GM18502 (cell line): Measurements from ENCODE around the gene NPL.

Experiments
- ATAC-seq: cut with Tn5 transposase; IDR thresholded peaks from one replicate; pipeline ENCODE4 v1.9.1; 2021; ENCODE audit warnings: mild to moderate bottlenecking; ENCODE audit not compliant: unreplicated experiment, poor library complexity

Gene NPL

DNA sequence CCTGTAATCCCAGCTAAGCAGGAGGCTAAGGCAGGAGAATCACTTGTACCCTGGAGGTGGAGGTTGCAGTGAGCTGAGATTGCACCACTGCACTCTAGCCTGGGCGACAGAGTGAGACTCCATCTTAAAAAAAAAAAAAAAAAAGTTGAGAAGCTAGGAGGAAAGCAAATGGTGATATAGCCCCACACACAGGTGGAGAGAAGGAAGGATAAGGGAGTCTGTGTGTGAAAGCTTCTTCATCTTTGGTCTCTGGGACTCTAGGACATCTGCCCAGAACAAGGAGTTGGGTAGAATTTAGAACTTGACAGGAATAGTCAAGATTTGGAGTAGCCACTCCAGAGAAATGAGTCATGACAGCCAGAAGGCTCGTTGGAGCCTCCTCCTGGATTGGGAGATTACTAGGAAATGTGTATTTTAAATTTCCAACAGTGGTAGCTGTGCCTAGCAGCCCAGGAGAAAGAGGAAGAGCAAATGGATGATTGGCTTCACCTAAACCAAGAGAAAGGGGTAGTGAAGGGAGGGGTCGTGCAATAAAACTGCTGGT is 19.9 kb downstream of the NPL start:
- no peak for ATAC-seq

GRCh38 chr1:182811975-182812722 is 22.6 kb downstream of the NPL start:
- ATAC-seq, result no peak

GRCh38 chr1:182816863-182817262 is 27.3 kb downstream of the NPL start:
- ATAC-seq, result no peak

GRCh38 chr1:182817802-182818201 is 28.2 kb downstream of the NPL start:
- ATAC-seq, result no peak

DNA sequence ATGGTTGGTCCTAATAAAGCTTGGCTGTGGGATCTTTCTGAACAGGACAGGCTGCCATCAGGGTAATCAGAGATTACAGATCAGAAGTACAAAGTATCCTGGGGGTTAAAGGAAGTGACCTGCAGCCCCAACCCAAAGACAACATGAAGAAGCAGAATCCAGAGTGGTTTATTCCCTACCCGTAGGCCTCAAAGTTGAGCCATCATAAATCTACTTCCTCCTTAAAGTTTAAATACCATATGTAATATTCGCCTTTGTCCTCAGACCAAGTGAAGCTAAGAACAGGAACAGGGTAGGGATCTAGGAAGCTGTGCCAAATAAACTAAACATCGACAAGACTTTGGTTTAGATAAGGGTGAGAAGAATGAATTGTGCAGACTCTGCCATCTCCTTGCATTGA is 33.6 kb downstream of the NPL start:
- no peak for ATAC-seq

- no peak for ATAC-seq
Observed at GRCh38 chr1:182826892-182827291, 37.3 kb downstream of the NPL start.

DNA sequence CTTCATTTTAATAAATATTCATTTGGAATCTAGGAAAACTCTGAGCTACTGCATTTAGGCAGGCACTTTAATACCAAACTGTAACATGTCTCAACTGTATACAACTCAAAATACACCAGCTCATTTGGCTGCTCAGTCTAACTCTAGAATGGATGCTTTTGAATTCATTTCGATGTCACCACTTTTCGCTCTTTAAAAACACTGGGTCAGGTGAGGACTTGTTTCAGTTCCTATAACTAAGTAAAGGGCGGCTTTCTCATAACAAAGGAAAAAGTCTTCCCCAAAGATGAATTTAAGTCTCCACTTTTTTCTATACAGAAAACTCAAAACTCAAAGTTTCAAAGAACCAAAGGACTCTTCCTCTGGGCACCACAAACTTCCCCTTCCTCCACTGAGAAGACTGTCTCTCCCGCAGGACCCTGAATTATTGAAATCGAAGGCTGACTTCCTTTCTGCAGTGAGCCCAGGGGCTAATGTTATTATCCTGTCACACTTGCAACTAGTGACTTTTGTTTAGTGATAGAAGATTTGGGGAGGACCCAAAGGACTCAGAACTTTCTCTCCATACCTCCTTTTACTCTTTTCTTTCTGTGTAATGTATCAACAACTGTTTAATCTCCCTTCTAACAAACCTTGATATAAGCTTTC is 39.8 kb downstream of the NPL start:
- ATAC-seq, result peak; percentile 79

DNA sequence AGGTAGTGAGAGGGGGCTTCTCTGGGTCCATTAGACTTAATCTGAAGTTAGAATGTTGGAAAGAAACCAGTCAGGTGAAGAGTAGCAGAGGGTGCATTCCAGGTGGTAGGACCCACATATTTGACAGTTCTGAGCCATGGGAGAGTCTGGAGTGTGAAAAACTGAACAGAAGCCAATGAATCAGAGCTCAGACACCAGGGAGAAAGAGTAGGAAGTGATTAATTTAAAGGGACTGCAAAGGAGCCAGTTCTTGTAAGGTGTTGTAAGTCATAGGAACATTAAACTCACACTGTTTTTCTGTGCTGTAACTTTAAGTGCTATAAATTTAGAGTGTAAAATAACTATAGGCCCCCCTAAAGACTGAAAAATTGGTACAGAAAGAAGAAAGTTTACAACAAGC is 43.7 kb downstream of the NPL start:
- ATAC-seq, result no peak

- ATAC-seq, result no peak
Observed at GRCh38 chr1:182834326-182834725, 44.8 kb downstream of the NPL start.

DNA sequence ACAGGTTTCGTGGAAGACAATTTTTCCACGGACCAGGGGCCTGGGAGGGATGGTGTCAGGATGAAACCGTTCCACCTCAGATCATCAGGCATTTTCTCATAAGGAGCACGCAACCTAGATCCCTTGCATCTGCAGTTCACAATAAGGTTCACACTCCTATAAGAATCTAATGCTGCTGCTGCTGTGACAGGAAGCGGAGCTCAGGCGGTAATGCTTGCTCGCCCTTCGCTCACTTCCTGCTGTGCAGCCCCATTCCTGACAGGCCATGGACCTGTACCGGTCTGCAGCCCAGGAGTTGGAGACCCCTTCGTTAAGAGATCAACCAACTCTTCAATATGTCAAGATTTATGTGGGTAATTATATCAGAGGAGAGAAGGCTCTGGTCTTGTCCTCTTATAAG is 46.2 kb downstream of the NPL start:
- ATAC-seq, result no peak

GRCh38 chr1:182839209-182840066 is 49.9 kb downstream of the NPL start, which contains the start of gene DHX9:
Gene DHX9 (plus strand): TSS chr1:182839347. CDS start chr1:182842567, 3,220 bp downstream.
- ATAC-seq, result peak; percentile 85

DNA sequence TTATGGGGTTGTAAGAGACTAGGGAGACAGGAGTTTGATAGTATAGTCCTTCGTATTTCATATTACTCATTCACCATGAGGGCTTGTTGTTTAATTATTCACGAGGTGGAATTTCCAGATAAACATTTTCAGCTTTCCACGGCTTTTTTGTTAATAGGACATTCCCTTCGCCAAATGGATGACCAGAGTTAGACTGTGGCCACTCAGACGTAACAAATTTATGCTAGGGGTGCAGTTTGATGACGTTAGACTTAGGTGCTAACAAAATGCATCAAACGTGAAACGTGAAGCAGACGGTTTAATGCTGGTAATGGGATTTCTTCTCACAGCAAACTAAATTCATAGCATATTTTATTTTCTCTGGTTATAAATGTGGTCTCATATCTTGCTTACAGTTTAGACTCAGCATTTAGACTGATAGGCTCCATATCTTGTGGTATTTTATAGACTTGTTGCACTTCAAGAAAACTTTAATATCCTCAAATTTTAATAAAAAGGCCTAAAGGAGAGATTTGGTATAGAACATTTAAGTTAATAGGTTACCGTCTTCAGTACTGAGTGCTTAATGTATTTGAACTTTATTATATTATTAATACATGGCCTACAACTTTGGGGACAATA is 51.9 kb downstream of the NPL start:
- no peak for ATAC-seq

DNA sequence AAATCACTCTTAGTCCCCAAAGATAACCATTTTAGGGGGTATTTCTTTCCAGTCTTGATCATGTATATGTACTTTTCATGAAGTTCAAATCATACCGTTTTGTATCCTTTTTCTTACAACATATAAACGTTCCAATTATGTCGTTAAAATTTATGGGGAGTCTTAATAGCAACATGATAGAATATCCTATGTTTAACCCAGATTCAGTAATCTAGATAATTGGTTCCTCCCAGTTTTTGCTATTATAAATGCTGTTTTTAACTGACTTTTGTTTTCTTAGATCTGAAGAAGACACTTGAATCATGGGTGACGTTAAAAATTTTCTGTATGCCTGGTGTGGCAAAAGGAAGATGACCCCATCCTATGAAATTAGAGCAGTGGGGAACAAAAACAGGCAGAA is 52.7 kb downstream of the NPL start:
- ATAC-seq, result no peak

DNA sequence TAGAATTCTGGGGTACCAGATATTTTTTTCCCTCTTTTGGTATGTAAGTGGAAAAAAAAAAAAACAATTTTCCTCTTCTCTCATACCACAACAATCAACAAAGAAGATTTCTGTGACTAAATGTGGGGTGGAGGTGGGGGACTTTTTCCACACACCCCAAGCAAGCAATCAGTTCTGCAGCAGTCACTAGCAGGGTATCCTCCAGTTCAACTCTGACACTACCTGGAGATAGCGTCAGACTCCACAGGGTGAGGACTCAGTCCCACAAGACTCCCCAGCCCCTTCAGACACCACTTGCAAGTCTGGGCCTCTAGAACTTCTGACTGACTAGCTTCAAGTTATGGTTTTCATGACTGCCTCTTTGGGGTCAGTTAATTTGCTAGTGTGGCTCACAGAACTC is 55.8 kb downstream of the NPL start:
- ATAC-seq, result no peak

- ATAC-seq, result no peak
Observed at GRCh38 chr1:182845894-182846293, 56.3 kb downstream of the NPL start.

DNA sequence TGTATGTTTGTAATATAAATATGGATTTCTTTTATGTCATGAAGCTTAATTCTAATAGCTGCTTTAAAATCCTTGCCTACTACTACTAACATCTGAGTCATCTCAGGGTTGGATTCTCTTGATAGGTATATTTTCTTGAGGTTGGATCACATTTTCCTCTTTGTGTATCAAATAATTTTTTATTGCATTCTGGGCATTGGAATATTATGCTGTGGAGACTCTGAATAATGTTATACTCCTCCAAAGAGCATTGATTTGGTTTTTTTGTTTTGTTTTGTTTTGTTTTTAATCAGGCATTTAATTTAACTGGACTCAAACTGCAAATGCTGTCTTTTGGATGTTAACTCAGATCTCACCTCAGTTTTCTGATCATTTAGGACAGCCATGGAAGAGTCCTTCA is 57.5 kb downstream of the NPL start:
- no peak for ATAC-seq

DNA sequence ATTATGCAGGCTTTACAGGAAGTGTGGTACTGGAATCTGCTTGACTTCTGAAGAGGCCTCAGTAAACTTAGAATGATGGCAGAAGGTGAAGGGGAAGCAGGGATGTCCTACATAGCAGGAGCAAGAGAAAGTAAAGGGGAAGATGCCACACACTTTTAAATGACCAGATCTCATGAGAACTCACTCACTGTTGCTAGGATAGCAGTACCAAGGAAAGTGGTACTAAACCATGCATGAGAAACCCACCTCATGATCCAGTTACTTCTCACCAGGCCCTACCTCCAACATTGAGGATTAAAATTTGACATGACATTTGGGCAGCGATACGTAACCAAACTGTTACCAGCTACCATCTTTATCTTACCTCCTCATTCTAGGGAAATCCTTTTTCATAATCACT is 59.2 kb downstream of the NPL start:
- no peak for ATAC-seq

DNA sequence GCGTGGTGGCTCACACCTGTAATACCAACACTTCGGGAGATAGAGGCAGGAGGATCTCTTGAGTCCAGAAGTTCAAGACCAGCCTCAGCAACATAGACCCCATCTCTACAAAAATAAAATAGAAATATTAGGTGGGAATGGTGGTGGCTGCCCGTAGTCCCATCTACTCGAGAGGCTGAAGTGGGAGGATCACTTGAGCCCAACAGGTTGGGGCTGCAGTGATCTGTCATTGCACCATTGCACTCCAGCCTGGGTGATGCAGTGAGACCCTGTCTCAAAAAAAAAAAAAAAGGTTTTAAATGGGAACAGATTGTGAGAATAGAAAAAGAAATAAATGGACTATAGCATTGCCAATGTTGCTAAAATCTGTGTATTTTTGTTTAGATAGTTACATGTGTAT is 60.7 kb downstream of the NPL start:
- ATAC-seq, result no peak

- ATAC-seq, result no peak
Observed at GRCh38 chr1:182851825-182852224, 62.3 kb downstream of the NPL start.

DNA sequence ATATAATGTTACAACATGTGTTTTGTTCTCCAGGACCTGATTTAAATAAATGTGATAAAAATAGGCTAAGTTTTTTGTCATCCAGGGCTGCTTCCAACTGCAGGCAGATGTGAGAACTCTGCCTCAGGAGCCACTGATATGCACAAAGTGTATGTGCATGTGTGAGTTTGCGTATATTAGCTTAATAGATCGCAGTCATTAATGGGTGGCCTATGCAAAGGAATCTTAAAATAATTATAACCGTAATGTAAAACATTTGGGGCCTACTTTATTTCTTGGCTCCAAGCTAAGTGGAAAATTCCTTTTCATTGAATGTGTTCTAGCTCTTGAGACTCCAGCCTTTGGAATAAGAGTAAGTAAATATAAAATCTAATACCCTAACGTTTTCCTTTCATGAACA is 66.3 kb downstream of the NPL start:
- ATAC-seq, result no peak
